SK-MEL-5 (cell line): ENCODE data around the gene EIPR1. TPM values are rescaled to one million over a fixed set of nuclear protein-coding genes. Genes with fewer than 3 reads are reported as not detected.
A peak's percentile ranks its signal among the peaks of the same experiment; 100 is the strongest.

ENCODE experiments used
- DNase-seq: peaks from one replicate; pipeline ENCODE4 v3.0.0-alpha.2; 2016; ENCODE audit warnings: low read depth, low spot score
- in situ Hi-C: cut with HindIII; loops from 2 replicates; pipeline ENCODE4 v1.10.0; 2016; ENCODE audit warnings: low sequenced_read_pairs, high pct_unique_total_duplicates, low pct_unique_long_range_greater_than_20kb
- total RNA-seq: library from RNA; depleted of rRNA; stranded (reverse); fragments of >200 nt; shearing (Covaris generic); gene quantifications from 2 replicates; pipeline ENCODE4 v1.2.3, GENCODE V29; 2014

Gene EIPR1
- total RNA-seq, 1 experiment from 2014 or later: 73.1 TPM

GRCh38 chr2:3174626-3175567 is 202.7 kb downstream of the EIPR1 start:
- in situ Hi-C loops: no loop called here

DNA sequence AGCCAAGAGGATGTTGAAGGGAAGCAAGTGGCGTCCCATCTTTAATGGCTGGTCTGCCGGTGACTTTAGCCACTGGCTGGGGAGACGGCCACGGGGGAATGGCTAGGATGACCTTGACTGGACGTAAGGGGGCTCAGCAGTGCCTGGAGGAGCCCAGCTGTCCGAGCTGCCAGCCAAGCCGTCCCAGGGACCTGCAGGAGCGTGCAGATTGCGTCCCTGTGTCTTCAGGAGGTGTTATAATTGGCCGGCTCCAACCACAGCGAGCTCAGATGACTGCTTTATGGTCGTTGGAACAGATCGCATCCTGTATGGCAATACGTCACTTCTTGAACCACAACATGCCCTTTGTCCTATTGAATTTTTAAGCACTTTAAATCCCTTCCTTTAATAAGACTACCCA is 204.6 kb downstream of the EIPR1 start:
- in situ Hi-C loops: no loop called here
- peak; percentile 60 for DNase-seq

More at GRCh38 chr2:3174626-3175567, 202.7 kb downstream of the EIPR1 start:
- DNase-seq: no peak

- in situ Hi-C loops: no loop called here
- no peak for DNase-seq
Measured at GRCh38 chr2:3172265-3172935, 205.2 kb downstream of the EIPR1 start.

DNA sequence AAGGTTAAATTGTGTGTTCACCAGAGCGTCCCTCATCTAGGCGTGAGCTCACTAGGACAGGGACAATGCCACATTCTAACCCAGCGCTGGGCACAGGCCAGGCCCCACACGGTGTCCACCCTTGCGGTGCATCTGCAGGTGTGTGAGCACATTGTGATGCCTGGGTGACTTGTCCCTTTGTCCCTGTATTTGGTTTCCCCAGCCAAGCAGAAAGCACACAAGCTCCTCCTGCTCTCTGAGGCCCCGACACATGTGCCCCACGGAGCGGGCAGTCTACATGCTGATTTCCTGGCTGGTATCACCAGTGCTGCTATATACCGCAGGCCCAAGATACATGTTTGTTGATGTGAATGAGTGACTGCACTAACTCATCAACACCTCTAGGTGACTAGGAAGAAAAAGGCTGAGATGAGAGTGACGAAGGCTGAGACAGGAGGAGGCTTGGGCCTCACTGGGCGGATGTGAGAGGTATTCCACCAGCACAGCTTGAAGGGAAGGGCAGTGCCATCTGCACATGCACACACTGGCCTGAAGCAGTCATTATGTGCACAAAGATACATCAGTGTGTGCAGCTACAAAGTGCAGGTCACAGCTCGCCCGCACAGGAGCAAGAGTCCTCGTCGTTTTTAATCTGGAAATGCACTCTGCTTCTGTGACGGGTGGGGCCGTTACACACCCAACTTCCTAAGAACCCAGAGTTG is 205.9 kb downstream of the EIPR1 start:
- no peak for DNase-seq
- in situ Hi-C loops: no loop called here

- no peak for DNase-seq
- in situ Hi-C loops: no loop called here
Measured at GRCh38 chr2:3170792-3171455, 206.7 kb downstream of the EIPR1 start.

GRCh38 chr2:3169106-3169870 is 208.3 kb downstream of the EIPR1 start:
- no peak for DNase-seq

DNA sequence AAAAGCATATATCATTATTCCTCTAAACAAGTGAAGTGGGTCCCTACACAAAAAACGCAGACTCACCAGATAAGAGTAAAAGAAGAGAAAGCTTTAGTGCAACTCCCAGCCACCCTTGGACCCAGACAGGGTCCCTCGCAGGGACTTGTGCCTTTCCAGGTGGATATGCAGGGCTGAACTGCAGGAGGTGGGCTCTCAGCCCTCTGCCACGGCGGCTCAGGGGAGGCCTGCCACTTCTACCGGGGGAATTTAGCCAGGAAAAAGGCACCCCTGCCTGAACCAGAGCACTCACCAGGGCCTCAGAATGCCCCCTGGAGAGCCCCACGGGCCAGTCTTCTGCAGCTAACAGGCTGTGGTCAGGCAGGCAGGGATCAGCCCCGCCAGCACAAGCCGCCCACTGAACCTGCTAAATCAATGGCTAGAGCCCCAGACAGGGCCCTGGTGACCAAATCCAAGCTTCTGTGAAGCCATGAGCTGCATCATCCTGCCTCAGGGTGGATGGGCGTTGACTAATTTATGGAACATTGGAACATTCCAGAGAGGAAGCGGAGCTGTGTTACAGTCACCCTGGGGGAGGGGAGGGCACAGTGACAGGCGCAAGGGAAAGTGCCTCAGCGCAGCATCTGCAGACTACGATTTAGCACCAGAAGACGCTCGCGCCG is 209.3 kb downstream of the EIPR1 start:
- no peak for DNase-seq

More at GRCh38 chr2:3169106-3169870, 208.3 kb downstream of the EIPR1 start:
- in situ Hi-C loops: no loop called here

GRCh38 chr2:3163401-3163800 is 214.2 kb downstream of the EIPR1 start:
- in situ Hi-C loops: no loop called here
- DNase-seq: no peak

More for the DNA sequence above, 209.3 kb downstream of the EIPR1 start:
- in situ Hi-C loops: no loop called here

- in situ Hi-C loops: no loop called here
- no peak for DNase-seq
Measured at GRCh38 chr2:3162442-3163077, 215.1 kb downstream of the EIPR1 start.

GRCh38 chr2:3160751-3161330 is 216.8 kb downstream of the EIPR1 start:
- in situ Hi-C loops: no loop called here

GRCh38 chr2:3159782-3160545 is 217.7 kb downstream of the EIPR1 start:
- in situ Hi-C loops: no loop called here
- no peak for DNase-seq

More at GRCh38 chr2:3160751-3161330, 216.8 kb downstream of the EIPR1 start:
- DNase-seq: no peak

- in situ Hi-C loops: no loop called here
Measured at GRCh38 chr2:3154700-3155099, 222.9 kb downstream of the EIPR1 start.

GRCh38 chr2:3154146-3154545 is 223.5 kb downstream of the EIPR1 start:
- in situ Hi-C loops: no loop called here
- no peak for DNase-seq

More at GRCh38 chr2:3154700-3155099, 222.9 kb downstream of the EIPR1 start:
- no peak for DNase-seq

GRCh38 chr2:3151153-3151918 is 226.3 kb downstream of the EIPR1 start:
- no peak for DNase-seq
- in situ Hi-C loops: no loop called here
